A549 (cell line): ENCODE results near the gene VAT1. TPM values are rescaled to one million over a fixed set of nuclear protein-coding genes. Genes with fewer than 3 reads are reported as not detected.
A peak's percentile ranks its signal among the peaks of the same experiment; 100 is the strongest.

Source experiments
- ATAC-seq, 2 experiments: fragments of 200-7000 bp in 1 of 2; fragments of >200 bp in 1 of 2; cut with Nextera tagmentation in 1 of 2; cut with Tn5 transposase in 1 of 2; 3 replicates each; pipeline versions ENCODE4 v1.8.0 to v1.9.1; 2018 to 2020; ENCODE audit warnings: mild to moderate bottlenecking in 1 of 2, moderate library complexity in 1 of 2
- CTCF ChIA-PET: fragments of 300-600 bp; sonication (Branson Sonifier 250); formaldehyde crosslinking; extraction: SDS; loops from one replicate; lab custom pipeline; 2021; ENCODE audit warnings: antibody characterized with exemption, inconsistent platforms; lab: Yijun Ruan, JAX
- POLR2A ChIA-PET: fragments of 350-600 bp; formaldehyde crosslinking; extraction: SDS; loops from one replicate; lab custom pipeline; 2021; ENCODE audit warnings: antibody characterized with exemption, inconsistent platforms; lab: Yijun Ruan, JAX
- DNase-seq, 2 experiments: peaks; one replicate each; pipeline versions ENCODE4 v3.0.0 to v3.0.0-alpha.2; 2011 to 2016; ENCODE audit warnings: low read depth in 1 of 2, low spot score in 1 of 2
- FAIRE-seq: peaks from 2 replicates; lab custom pipeline; 2011; peaks lifted over from hg19 to GRCh38; lab: Jason Lieb, UNC
- H3K27ac ChIP-seq, 2 experiments: fragments of >200 bp; sonication (Bioruptor Twin); formaldehyde crosslinking; 3 replicates each; pipeline ENCODE4 v1.5.1; 2016 to 2017
- H3K4me1 ChIP-seq: fragments of >200 bp; sonication (Bioruptor Twin); formaldehyde crosslinking; 3 replicates; pipeline ENCODE4 v1.6.1; 2016
- H3K4me2 ChIP-seq: fragments of >200 bp; sonication (Bioruptor Twin); formaldehyde crosslinking; 3 replicates; pipeline ENCODE4 v1.6.1; 2016
- H3K4me3 ChIP-seq: fragments of >200 bp; sonication (Bioruptor Twin); formaldehyde crosslinking; 3 replicates; pipeline ENCODE4 v1.5.1; 2016
- H3K9me3 ChIP-seq: fragments of >200 bp; sonication (Bioruptor Twin); formaldehyde crosslinking; 3 replicates; pipeline ENCODE4 v1.6.1; 2016
- BCL3 ChIP-seq: fragments of >200 bp; sonication (Bioruptor Twin); formaldehyde crosslinking; IDR thresholded peaks from 3 replicates; pipeline ENCODE4 v1.6.1; 2016
- BHLHE40 ChIP-seq: IDR thresholded peaks from 2 replicates; pipeline ENCODE4 v1.6.1; 2012; ENCODE audit warnings: low read depth, low read length, inconsistent platforms
- CBX8 ChIP-seq: fragments of 200-600 bp; sonication (generic); IDR thresholded peaks from 2 replicates; pipeline ENCODE4 v1.6.1; 2016
- CHD2 ChIP-seq: fragments of 150-350 bp; IDR thresholded peaks from 2 replicates; pipeline ENCODE4 v1.6.1; 2014; ENCODE audit warnings: low read length; ENCODE audit not compliant: partially characterized antibody
- EHF ChIP-seq: fragments of 250-450 bp; sonication (Bioruptor Pico); IDR thresholded peaks from 2 replicates; pipeline ENCODE4 v1.5.0; 2020; ENCODE audit warnings: mild to moderate bottlenecking
- ELK1 ChIP-seq: fragments of 150-350 bp; IDR thresholded peaks from 2 replicates; pipeline ENCODE4 v1.6.1; 2014; ENCODE audit warnings: low read depth, mild to moderate bottlenecking, low read length
- EP300 ChIP-seq, 2 experiments: fragments of >200 bp; sonication (Bioruptor Twin); formaldehyde crosslinking; IDR thresholded peaks; 2 replicates in 1 of 2; 3 replicates in 1 of 2; pipeline ENCODE4 v1.6.1; 2016 to 2017
- HOXB13 ChIP-seq: fragments of 250-450 bp; sonication (Bioruptor Pico); IDR thresholded peaks from 2 replicates; pipeline ENCODE4 v1.5.0; 2020; ENCODE audit warnings: low read depth, mild to moderate bottlenecking, moderate library complexity
- JUN ChIP-seq, 2 experiments: fragments of >200 bp; sonication (Bioruptor Twin); formaldehyde crosslinking; IDR thresholded peaks; 2 replicates in 1 of 2; 3 replicates in 1 of 2; pipeline ENCODE4 v1.6.1; 2016 to 2017
- KDM5A ChIP-seq: fragments of 200-600 bp; sonication (generic); IDR thresholded peaks from 2 replicates; pipeline ENCODE4 v1.6.1; 2016; ENCODE audit warnings: antibody characterized with exemption, mild to moderate bottlenecking
- MAX ChIP-seq: IDR thresholded peaks from 2 replicates; pipeline ENCODE4 v1.6.1; 2012
- MAZ ChIP-seq: fragments of 150-350 bp; IDR thresholded peaks from 2 replicates; pipeline ENCODE4 v1.6.1; 2014; ENCODE audit warnings: antibody characterized with exemption, low read depth, low read length, borderline replicate concordance
- MYC ChIP-seq: IDR thresholded peaks from 2 replicates; pipeline ENCODE4 v1.6.1; 2012; ENCODE audit warnings: mild to moderate bottlenecking, inconsistent platforms, low read length, improper control_type of control experiment, borderline replicate concordance
- NPAS2 ChIP-seq: fragments of 250-450 bp; sonication (Bioruptor Pico); IDR thresholded peaks from 2 replicates; pipeline ENCODE4 v1.8.0; 2022; ENCODE audit warnings: mild to moderate bottlenecking, moderate library complexity, borderline replicate concordance
- PHF8 ChIP-seq: fragments of 200-600 bp; sonication (generic); IDR thresholded peaks from 2 replicates; pipeline ENCODE4 v1.6.1; 2016; ENCODE audit warnings: low read depth, mild to moderate bottlenecking, antibody characterized with exemption, moderate library complexity, borderline replicate concordance
- POLR2A ChIP-seq: IDR thresholded peaks from 2 replicates; pipeline ENCODE4 v1.6.1; 2012; ENCODE audit warnings: mild to moderate bottlenecking, low read length
- RAD21 ChIP-seq, 2 experiments: fragments of >200 bp in 1 of 2; sonication (Bioruptor Twin) in 1 of 2; formaldehyde crosslinking in 1 of 2; IDR thresholded peaks in 1 of 2; conservative IDR thresholded peaks in 1 of 2; 2 replicates in 1 of 2; 3 replicates in 1 of 2; pipeline ENCODE4 v1.6.1; 2012 to 2018; ENCODE audit warnings: inconsistent platforms in 1 of 2
- REST ChIP-seq: fragments of 200-600 bp; sonication (generic); IDR thresholded peaks from 2 replicates; pipeline ENCODE4 v1.6.1; 2016; ENCODE audit warnings: antibody characterized with exemption, mild to moderate bottlenecking, moderate library complexity
- SMC3 ChIP-seq: fragments of >200 bp; sonication (Bioruptor Twin); formaldehyde crosslinking; IDR thresholded peaks from 3 replicates; pipeline ENCODE4 v1.6.1; 2018; ENCODE audit warnings: inconsistent platforms
- TFCP2L1 ChIP-seq: fragments of 250-450 bp; sonication (Bioruptor Pico); IDR thresholded peaks from 2 replicates; pipeline ENCODE4 v1.5.0; 2021; ENCODE audit warnings: mild to moderate bottlenecking
- USF2 ChIP-seq: fragments of 450-650 bp; IDR thresholded peaks from 2 replicates; pipeline ENCODE4 v1.6.1; 2014; ENCODE audit warnings: antibody characterized with exemption
- ZFP36 ChIP-seq: fragments of 450-650 bp; IDR thresholded peaks from 2 replicates; pipeline ENCODE4 v1.6.1; 2014; ENCODE audit warnings: borderline replicate concordance; ENCODE audit not compliant: partially characterized antibody
- WGBS: methylation state at CpG from one replicate; pipeline ENCODE4 v1.1.6; 2017; ENCODE audit errors: missing lambda C conversion rate; 5-methylcytosine and 5-hydroxymethylcytosine counted together
- polyA plus RNA-seq, 4 experiments: library from polyadenylated mRNA; depleted of rRNA in 3 of 4; stranded (reverse); fragments of >200 nt; fragmentation: RNase III in 1 of 4; extraction: RNeasy Plus Mini Kit Qiagen cat#74134 plus additional on column Dnase treatment in 1 of 4; gene quantifications; 2 replicates in 3 of 4; 3 replicates in 1 of 4; pipeline ENCODE4 v1.2.3, GENCODE V29; 2011 to 2017
- TF ChIP-seq, protein P1 (sequence below): fragments of >200 bp; sonication (Bioruptor Twin); formaldehyde crosslinking; IDR thresholded peaks from 3 replicates; pipeline ENCODE4 v1.5.1; 2016
- TF ChIP-seq, protein P2 (sequence below): fragments of 250-450 bp; sonication (Bioruptor Pico); IDR thresholded peaks from 2 replicates; pipeline ENCODE4 v1.5.0; 2021; ENCODE audit warnings: mild to moderate bottlenecking, moderate library complexity, borderline replicate concordance

VAT1 gene
- polyA plus RNA-seq, 2 of the 4 experiments (the other 2 are of a cell fraction): 153 to 167 TPM

DNA sequence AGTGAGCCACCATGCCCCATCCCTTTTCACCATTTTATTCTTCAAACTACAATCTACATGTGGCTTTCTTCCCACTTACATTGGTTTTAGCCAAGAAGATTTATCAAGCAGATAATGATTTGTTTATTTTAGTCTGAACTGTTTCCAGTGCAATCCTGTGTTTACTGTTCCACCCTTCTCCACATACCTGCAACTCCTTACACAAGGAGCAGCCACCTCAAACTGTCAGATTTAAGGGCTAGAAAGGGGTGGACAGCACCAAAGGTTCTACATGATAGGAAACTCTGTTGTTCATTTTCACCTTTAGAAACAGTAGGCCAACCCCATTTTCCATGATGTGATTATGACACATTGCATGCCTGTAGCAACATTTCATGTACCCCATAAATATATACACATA lies 39.9 kb downstream of the VAT1 start:
- Histone ChIP-seq H3K4me3 (no peak overlapping the region), H3K4me1 (peaks cover 33% of the 10 kb centered on the region), H3K27ac (no peak overlapping the region), H3K4me2 (peak overlapping the region; percentile 95), H3K9me3 (no peaks in the 10 kb centered on the region)
- ChIA-PET POLR2A (no interaction called here), CTCF (interaction anchor here (0.7 to 11.1 kb wide), 2 partner anchors 15 to 138 kb away, joined by 4 to 86 read pairs; partner anchors contain the start of genes AOC2 and RPL27)
- DNase-seq: no peak
- no peak for FAIRE-seq
- no peak for ATAC-seq
- TF ChIP-seq RAD21 (conservative IDR thresholded peaks at IDR 0.05 in 1 of 2, IDR thresholded peaks at IDR 0.05 in 1 of 2) (no peak), TFCP2L1 (CRISPR knock-in tag) (no peak)

- Histone ChIP-seq H3K4me2 (peak overlapping the region; percentile 95), H3K9me3 (no peaks in the 10 kb centered on the region), H3K27ac (peak overlapping the region; percentile 89 to 96), H3K4me3 (peak overlapping the region; percentile 86), H3K4me1 (peaks cover 33% of the 10 kb centered on the region)
- DNase-seq (peak; percentile 75 to 76), FAIRE-seq (no peak), ATAC-seq (peak; percentile 82 to 83)
- ChIA-PET POLR2A (interaction anchor here (0.9 to 2.0 kb wide), 3 partner anchors 16 to 21 kb away, joined by 4 to 36 read pairs (median 5); partner anchors contain the start of genes AARSD1 and RPL27), CTCF (interaction anchor here (1.0 to 11.1 kb wide), 2 partner anchors 17 to 137 kb away, joined by 4 to 86 read pairs; partner anchors contain the start of genes AOC2 and RPL27)
- WGBS: 2% methylated on average over 34 of the region's 67 CpGs
- TF ChIP-seq MAX: 0 out of 2 replicates have a peak, but pooled peaks have one; percentile 27
- TF ChIP-seq EHF: no peak
- peak; percentile 40 for TF ChIP-seq POLR2A
- no peak for TF ChIP-seq MAZ
- no peak for TF ChIP-seq NPAS2 (CRISPR knock-in tag)
- TF ChIP-seq ZFP36: no peak
- no peak for TF ChIP-seq BHLHE40
- no peak for TF ChIP-seq PHF8
- no peak for TF ChIP-seq ELK1
- TF ChIP-seq, protein P1, sequence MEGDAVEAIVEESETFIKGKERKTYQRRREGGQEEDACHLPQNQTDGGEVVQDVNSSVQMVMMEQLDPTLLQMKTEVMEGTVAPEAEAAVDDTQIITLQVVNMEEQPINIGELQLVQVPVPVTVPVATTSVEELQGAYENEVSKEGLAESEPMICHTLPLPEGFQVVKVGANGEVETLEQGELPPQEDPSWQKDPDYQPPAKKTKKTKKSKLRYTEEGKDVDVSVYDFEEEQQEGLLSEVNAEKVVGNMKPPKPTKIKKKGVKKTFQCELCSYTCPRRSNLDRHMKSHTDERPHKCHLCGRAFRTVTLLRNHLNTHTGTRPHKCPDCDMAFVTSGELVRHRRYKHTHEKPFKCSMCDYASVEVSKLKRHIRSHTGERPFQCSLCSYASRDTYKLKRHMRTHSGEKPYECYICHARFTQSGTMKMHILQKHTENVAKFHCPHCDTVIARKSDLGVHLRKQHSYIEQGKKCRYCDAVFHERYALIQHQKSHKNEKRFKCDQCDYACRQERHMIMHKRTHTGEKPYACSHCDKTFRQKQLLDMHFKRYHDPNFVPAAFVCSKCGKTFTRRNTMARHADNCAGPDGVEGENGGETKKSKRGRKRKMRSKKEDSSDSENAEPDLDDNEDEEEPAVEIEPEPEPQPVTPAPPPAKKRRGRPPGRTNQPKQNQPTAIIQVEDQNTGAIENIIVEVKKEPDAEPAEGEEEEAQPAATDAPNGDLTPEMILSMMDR: 0 out of 3 replicates have a peak, but pooled peaks have one; percentile 27
- TF ChIP-seq JUN (IDR thresholded peaks at IDR 0.05): peak; percentile 22 to 63; a peak in 3 of 5 replicates
- TF ChIP-seq MYC: no peak
- no peak for TF ChIP-seq REST
- peak in 1 of 2 experiments; percentile 12; a peak in 1 of 5 replicates for TF ChIP-seq EP300 (IDR thresholded peaks at IDR 0.05)
- TF ChIP-seq SMC3: peak; percentile 33; the same call in 1 of the 3 replicates
- no peak for TF ChIP-seq USF2
- no peak for TF ChIP-seq HOXB13 (CRISPR knock-in tag)
- TF ChIP-seq KDM5A: 0 out of 2 replicates have a peak, but pooled peaks have one; percentile 26
- TF ChIP-seq BCL3: peak; percentile 39; the same call in 2 of the 3 replicates
- TF ChIP-seq CHD2: no peak
- TF ChIP-seq, protein P2, sequence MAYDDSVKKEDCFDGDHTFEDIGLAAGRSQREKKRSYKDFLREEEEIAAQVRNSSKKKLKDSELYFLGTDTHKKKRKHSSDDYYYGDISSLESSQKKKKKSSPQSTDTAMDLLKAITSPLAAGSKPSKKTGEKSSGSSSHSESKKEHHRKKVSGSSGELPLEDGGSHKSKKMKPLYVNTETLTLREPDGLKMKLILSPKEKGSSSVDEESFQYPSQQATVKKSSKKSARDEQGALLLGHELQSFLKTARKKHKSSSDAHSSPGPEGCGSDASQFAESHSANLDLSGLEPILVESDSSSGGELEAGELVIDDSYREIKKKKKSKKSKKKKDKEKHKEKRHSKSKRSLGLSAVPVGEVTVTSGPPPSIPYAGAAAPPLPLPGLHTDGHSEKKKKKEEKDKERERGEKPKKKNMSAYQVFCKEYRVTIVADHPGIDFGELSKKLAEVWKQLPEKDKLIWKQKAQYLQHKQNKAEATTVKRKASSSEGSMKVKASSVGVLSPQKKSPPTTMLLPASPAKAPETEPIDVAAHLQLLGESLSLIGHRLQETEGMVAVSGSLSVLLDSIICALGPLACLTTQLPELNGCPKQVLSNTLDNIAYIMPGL (CRISPR knock-in tag): no peak
- no peak for TF ChIP-seq CBX8
- peak in 1 of 2 experiments; percentile 40; a peak in 2 of 5 replicates for TF ChIP-seq RAD21 (conservative IDR thresholded peaks at IDR 0.05 in 1 of 2, IDR thresholded peaks at IDR 0.05 in 1 of 2)
Measured at GRCh38 chr17:42980766-42981397, 41.3 kb downstream of the VAT1 start.
